ENCODE results near the gene PNPLA6. TPM values are rescaled to one million over a fixed set of nuclear protein-coding genes. Genes with fewer than 3 reads are reported as not detected.

Gene PNPLA6
- total RNA-seq, 2 experiments from 2014 or later: 160 to 184 TPM

- Mint-ChIP-seq H3K36me3 (peaks cover 37% of the 10 kb centered on the region), H3K27me3 (no peaks in the 10 kb centered on the region)
- CTCF ChIA-PET: interaction anchor here (1.4 kb wide), 1 partner anchor 19 kb away, joined by 3 read pairs; no protein-coding TSS in a partner anchor
Measured at GRCh38 chr19:7542556-7543348, 7.2 kb downstream of the PNPLA6 start.

GRCh38 chr19:7544626-7545025 is 9.1 kb downstream of the PNPLA6 start:
- peaks cover 33% of the 10 kb centered on the region for H3K36me3 Mint-ChIP-seq
- peak overlapping the region; percentile 91 for H3K27ac Mint-ChIP-seq

More at GRCh38 chr19:7542556-7543348, 7.2 kb downstream of the PNPLA6 start:
- DNase-seq (no peak), ATAC-seq (no peak)
- Mint-ChIP-seq H3K27ac (peak overlapping the region; percentile 72), H3K9me3 (ENCODE audit: low read depth) (no peaks in the 10 kb centered on the region), H3K4me1 (peaks cover 49% of the 10 kb centered on the region), H3K4me3 (no peak overlapping the region)

GRCh38 chr19:7545300-7545699 is 9.8 kb downstream of the PNPLA6 start:
- no peak for DNase-seq
- no peaks in the 10 kb centered on the region for H3K9me3 Mint-ChIP-seq (ENCODE audit: low read depth)
- H3K27me3 Mint-ChIP-seq: no peaks in the 10 kb centered on the region
- H3K36me3 Mint-ChIP-seq: peaks cover 35% of the 10 kb centered on the region
- H3K4me1 Mint-ChIP-seq: peaks cover 45% of the 10 kb centered on the region
- no peak for ATAC-seq
- no peak overlapping the region for H3K4me3 Mint-ChIP-seq
- CTCF ChIA-PET: interaction anchor here (0.7 to 2.8 kb wide), 4 partner anchors 9 to 136 kb away, joined by 3 to 14 read pairs (median 4); partner anchors contain the start of gene TRAPPC5
- H3K27ac Mint-ChIP-seq: peak overlapping the region; percentile 91

More at GRCh38 chr19:7544626-7545025, 9.1 kb downstream of the PNPLA6 start:
- no peaks in the 10 kb centered on the region for H3K27me3 Mint-ChIP-seq
- DNase-seq (peak; percentile 61), ATAC-seq (peak; percentile 41)
- CTCF ChIA-PET: interaction anchor here (1.1 to 2.8 kb wide), 4 partner anchors 8 to 24 kb away, joined by 3 to 14 read pairs (median 4); partner anchors contain the start of gene PNPLA6
- H3K9me3 Mint-ChIP-seq (ENCODE audit: low read depth): no peaks in the 10 kb centered on the region
- H3K4me1 Mint-ChIP-seq: peaks cover 47% of the 10 kb centered on the region
- no peak overlapping the region for H3K4me3 Mint-ChIP-seq

- CTCF ChIA-PET: interaction anchor here (0.7 to 2.8 kb wide), 5 partner anchors 9 to 135 kb away, joined by 3 to 14 read pairs (median 4); partner anchors contain the start of gene TRAPPC5
- Mint-ChIP-seq H3K27me3 (no peaks in the 10 kb centered on the region), H3K9me3 (ENCODE audit: low read depth) (no peaks in the 10 kb centered on the region), H3K27ac (peak overlapping the region; percentile 75), H3K4me3 (no peak overlapping the region), H3K36me3 (peaks cover 38% of the 10 kb centered on the region), H3K4me1 (peaks cover 42% of the 10 kb centered on the region)
- ATAC-seq: peak; percentile 20
- DNase-seq: no peak
Measured at GRCh38 chr19:7545904-7546303, 10.4 kb downstream of the PNPLA6 start.

GRCh38 chr19:7547159-7547558 is 11.6 kb downstream of the PNPLA6 start:
- CTCF ChIA-PET: interaction anchor here (1.2 to 2.0 kb wide), 3 partner anchors 9 to 21 kb away, joined by 3 to 8 read pairs (median 6); partner anchors contain the start of gene PNPLA6
- Mint-ChIP-seq H3K4me3 (no peak overlapping the region), H3K4me1 (peaks cover 49% of the 10 kb centered on the region), H3K27ac (peak overlapping the region; percentile 78), H3K9me3 (ENCODE audit: low read depth) (no peaks in the 10 kb centered on the region), H3K36me3 (peaks cover 40% of the 10 kb centered on the region), H3K27me3 (no peaks in the 10 kb centered on the region)
- DNase-seq (no peak), ATAC-seq (peak; percentile 54)

- DNase-seq (no peak), ATAC-seq (no peak)
- CTCF ChIA-PET: interaction anchor here (1.7 kb wide), 1 partner anchor 27 kb away, joined by 3 read pairs; the partner anchor contains the start of gene MCOLN1
- Mint-ChIP-seq H3K4me1 (peaks cover 45% of the 10 kb centered on the region), H3K27ac (no peak overlapping the region), H3K4me3 (no peak overlapping the region), H3K27me3 (no peaks in the 10 kb centered on the region), H3K36me3 (peaks cover 42% of the 10 kb centered on the region), H3K9me3 (ENCODE audit: low read depth) (no peaks in the 10 kb centered on the region)
Measured at GRCh38 chr19:7549429-7550148, 14.1 kb downstream of the PNPLA6 start.

GRCh38 chr19:7550169-7550770 is 14.8 kb downstream of the PNPLA6 start:
- H3K36me3 Mint-ChIP-seq: peaks cover 45% of the 10 kb centered on the region

GRCh38 chr19:7550987-7551761 is 15.7 kb downstream of the PNPLA6 start:
- H3K27me3 Mint-ChIP-seq: no peaks in the 10 kb centered on the region
- ATAC-seq (peak; percentile 43), DNase-seq (no peak)
- no peak overlapping the region for H3K4me3 Mint-ChIP-seq
- H3K27ac Mint-ChIP-seq: no peak overlapping the region
- H3K9me3 Mint-ChIP-seq (ENCODE audit: low read depth): no peaks in the 10 kb centered on the region
- CTCF ChIA-PET: interaction anchor here (0.9 to 2.1 kb wide), 2 partner anchors 17 kb away, joined by 3 to 8 read pairs; no protein-coding TSS in a partner anchor
- peaks cover 49% of the 10 kb centered on the region for H3K36me3 Mint-ChIP-seq
- peaks cover 30% of the 10 kb centered on the region for H3K4me1 Mint-ChIP-seq

More at GRCh38 chr19:7550169-7550770, 14.8 kb downstream of the PNPLA6 start:
- Mint-ChIP-seq H3K4me3 (no peak overlapping the region), H3K4me1 (peaks cover 38% of the 10 kb centered on the region), H3K9me3 (ENCODE audit: low read depth) (no peaks in the 10 kb centered on the region), H3K27ac (no peak overlapping the region), H3K27me3 (no peaks in the 10 kb centered on the region)
- ATAC-seq (no peak), DNase-seq (no peak)
- CTCF ChIA-PET: interaction anchor here (0.9 to 1.7 kb wide), 2 partner anchors 18 to 27 kb away, joined by 3 read pairs; partner anchors contain the start of gene MCOLN1

- H3K4me3 Mint-ChIP-seq: no peak overlapping the region
- no peak for ATAC-seq
- H3K27me3 Mint-ChIP-seq: no peaks in the 10 kb centered on the region
- H3K27ac Mint-ChIP-seq: peak overlapping the region; percentile 72
- H3K9me3 Mint-ChIP-seq (ENCODE audit: low read depth): no peaks in the 10 kb centered on the region
- peaks cover 18% of the 10 kb centered on the region for H3K4me1 Mint-ChIP-seq
- DNase-seq: no peak
- CTCF ChIA-PET: interaction anchor here (1.0 to 2.1 kb wide), 3 partner anchors 16 to 128 kb away, joined by 3 to 8 read pairs (median 3); partner anchors contain the start of genes MCOLN1 and TRAPPC5
- peaks cover 60% of the 10 kb centered on the region for H3K36me3 Mint-ChIP-seq
Measured at GRCh38 chr19:7552781-7553180, 17.3 kb downstream of the PNPLA6 start.

- ATAC-seq (no peak), DNase-seq (no peak)
- H3K4me3 Mint-ChIP-seq: no peak overlapping the region
- CTCF ChIA-PET: interaction anchor here (0.6 to 1.2 kb wide), 2 partner anchors 14 to 126 kb away, joined by 3 to 7 read pairs; partner anchors contain the start of gene TRAPPC5
- H3K36me3 Mint-ChIP-seq: peaks cover 74% of the 10 kb centered on the region
- H3K4me1 Mint-ChIP-seq: peaks cover 18% of the 10 kb centered on the region
- H3K9me3 Mint-ChIP-seq (ENCODE audit: low read depth): no peaks in the 10 kb centered on the region
- no peak overlapping the region for H3K27ac Mint-ChIP-seq
- H3K27me3 Mint-ChIP-seq: no peaks in the 10 kb centered on the region
Measured at GRCh38 chr19:7554565-7554964, 19.0 kb downstream of the PNPLA6 start.

- Mint-ChIP-seq H3K4me1 (peaks cover 20% of the 10 kb centered on the region), H3K27me3 (no peaks in the 10 kb centered on the region), H3K27ac (no peak overlapping the region), H3K4me3 (no peak overlapping the region), H3K36me3 (peaks cover 73% of the 10 kb centered on the region), H3K9me3 (ENCODE audit: low read depth) (no peaks in the 10 kb centered on the region)
- no peak for ATAC-seq
- CTCF ChIA-PET: interaction anchor here (0.6 to 1.2 kb wide), 3 partner anchors 9 to 125 kb away, joined by 3 to 7 read pairs (median 3); partner anchors contain the start of gene TRAPPC5
- peak; percentile 52 for DNase-seq
Measured at GRCh38 chr19:7554990-7555864, 19.7 kb downstream of the PNPLA6 start.

Measured in activated CD8-positive, alpha-beta memory T cell treated with anti-CD3 and anti-CD28 coated beads, Interleukin-2, amount 10 ng/mL, durations not matched to agents 7 days and 5 days (primary cell).